K562 (cell line): ENCODE measurements around the gene F12. TPM values are rescaled to one million over a fixed set of nuclear protein-coding genes. Genes with fewer than 3 reads are reported as not detected.
A peak's percentile ranks its signal among the peaks of the same experiment; 100 is the strongest.

Source experiments
- BACH1 ChIP-seq: fragments of 200-800 bp; sonication (Bioruptor generic); IDR thresholded peaks from 2 replicates; pipeline ENCODE4 v1.6.1; 2016; ENCODE audit warnings: missing genetic modification characterization, missing compliant biosample characterization
- CBFB ChIP-seq: sonication (generic); formaldehyde crosslinking; IDR thresholded peaks from 2 replicates; pipeline ENCODE4 v1.4.0; 2020; ENCODE audit warnings: mild to moderate bottlenecking, missing genetic modification reagents
- ERF ChIP-seq: fragments of 450-650 bp; formaldehyde crosslinking; IDR thresholded peaks from 2 replicates; pipeline ENCODE4 v1.4.0; 2020; ENCODE audit warnings: mild to moderate bottlenecking, mixed read lengths
- ETS2 ChIP-seq: IDR thresholded peaks from 2 replicates; pipeline ENCODE4 v1.6.1; 2016; ENCODE audit warnings: borderline replicate concordance, missing genetic modification characterization, mild to moderate bottlenecking, moderate library complexity, missing compliant biosample characterization; ENCODE audit not compliant: poor library complexity, severe bottlenecking
- GABPB2 ChIP-seq: fragments of 250-450 bp; sonication (Bioruptor Pico); conservative IDR thresholded peaks from 2 replicates; pipeline ENCODE4 v1.5.1; 2021; ENCODE audit warnings: mild to moderate bottlenecking
- HDAC3 ChIP-seq: fragments of 450-650 bp; IDR thresholded peaks from 2 replicates; pipeline ENCODE4 v1.6.1; 2018; ENCODE audit warnings: borderline replicate concordance, mild to moderate bottlenecking, moderate library complexity; ENCODE audit not compliant: partially characterized antibody
- MEF2A ChIP-seq: IDR thresholded peaks from 2 replicates; pipeline ENCODE4 v1.6.1; 2011; ENCODE audit warnings: low read depth, mild to moderate bottlenecking, low read length, moderate library complexity; ENCODE audit not compliant: control insufficient read depth
- MYBL2 ChIP-seq, 2 experiments: fragments of 450-650 bp in 1 of 2; sonication (generic) in 1 of 2; formaldehyde crosslinking in 1 of 2; IDR thresholded peaks; 2 replicates each; pipeline versions ENCODE4 v1.6.1 to v1.8.1; 2017 to 2022; ENCODE audit warnings: borderline replicate concordance in 1 of 2, inconsistent platforms in 1 of 2, low read depth in 1 of 2, mild to moderate bottlenecking in 1 of 2, missing genetic modification reagents in 1 of 2, moderate library complexity in 1 of 2
- PHF21A ChIP-seq: fragments of 450-650 bp; IDR thresholded peaks from 2 replicates; pipeline ENCODE4 v1.6.1; 2017; ENCODE audit warnings: low read depth, borderline replicate concordance
- RHOXF2B ChIP-seq: fragments of 250-450 bp; sonication (Bioruptor Pico); conservative IDR thresholded peaks from 2 replicates; pipeline ENCODE4 v1.5.1; 2021
- TCF7L2 ChIP-seq: fragments of 150-350 bp; IDR thresholded peaks from 2 replicates; pipeline ENCODE4 v1.6.1; 2016; ENCODE audit warnings: low read depth, mild to moderate bottlenecking, low read length, moderate library complexity
- YBX1 ChIP-seq: fragments of 450-650 bp; IDR thresholded peaks from 2 replicates; pipeline ENCODE4 v1.7.1; 2016; ENCODE audit warnings: mild to moderate bottlenecking
- ZBTB1 ChIP-seq: sonication (generic); formaldehyde crosslinking; IDR thresholded peaks from 2 replicates; pipeline ENCODE4 v1.8.1; 2023; ENCODE audit warnings: missing genetic modification reagents, low read depth, mild to moderate bottlenecking, borderline replicate concordance
- polyA plus RNA-seq, 8 experiments: library from polyadenylated mRNA; depleted of rRNA in 4 of 8; stranded (reverse) in 5 of 8; unstranded in 3 of 8; fragments of >200 nt; fragmentation: Nextera tagmentation in 2 of 8; fragmentation: Illumina TruSeq in 1 of 8; extraction: Ambion mirVana in 2 of 8; extraction: Trizol in 1 of 8; gene quantifications; 2 replicates each; pipeline versions ENCODE4 v1.2.1 to v1.2.3, GENCODE V29; 2011 to 2014; ENCODE audit warnings: inconsistent platforms in 1 of 8, missing spikeins in 1 of 8
- total RNA-seq, 7 experiments: library from RNA; depleted of rRNA in 6 of 7; stranded (reverse); fragments of >200 nt in 6 of 7; fragmentation: Illumina TruSeq in 2 of 7; extraction: Trizol in 2 of 7; gene quantifications; 2 replicates each; pipeline versions ENCODE4 v1.2.1 to v1.2.3, GENCODE V29; 2011 to 2021; ENCODE audit warnings: low replicate concordance in 1 of 7
- TF ChIP-seq, protein P1 (sequence below): IDR thresholded peaks from 3 replicates; pipeline ENCODE4 v1.6.1; 2011; ENCODE audit warnings: borderline replicate concordance, mild to moderate bottlenecking, moderate library complexity; ENCODE audit not compliant: insufficient read length; ENCODE audit errors: extremely low read depth
- TF ChIP-seq, protein P2 (sequence below): fragments of 250-450 bp; sonication (Bioruptor Pico); IDR thresholded peaks from 2 replicates; pipeline ENCODE4 v1.8.0; 2021; ENCODE audit warnings: moderate library complexity, mild to moderate bottlenecking, inconsistent platforms
- TF ChIP-seq, protein P3 (sequence below): fragments of 450-650 bp; IDR thresholded peaks from 2 replicates; pipeline ENCODE4 v1.6.1; 2016
- TF ChIP-seq, protein P4 (sequence below): sonication (generic); formaldehyde crosslinking; IDR thresholded peaks from 2 replicates; pipeline ENCODE4 v1.8.1; 2022; ENCODE audit warnings: missing genetic modification reagents
- TF ChIP-seq, protein P5 (sequence below): fragments of 250-450 bp; sonication (Bioruptor Pico); IDR thresholded peaks from 2 replicates; pipeline ENCODE4 v1.8.0; 2021; ENCODE audit warnings: mild to moderate bottlenecking, moderate library complexity
- TF ChIP-seq, protein P6 (sequence below): fragments of 250-450 bp; sonication (Bioruptor Pico); IDR thresholded peaks from 2 replicates; pipeline ENCODE4 v1.8.0; 2021; ENCODE audit warnings: borderline replicate concordance, mild to moderate bottlenecking, moderate library complexity; ENCODE audit not compliant: poor library complexity, severe bottlenecking

The F12 gene
- total and polyA plus RNA-seq, 9 of the 15 experiments (the other 6 are each of a cell fraction or from before 2014, with no cell fraction given): 0.59 to 18.3 (median 3.6) TPM

DNA sequence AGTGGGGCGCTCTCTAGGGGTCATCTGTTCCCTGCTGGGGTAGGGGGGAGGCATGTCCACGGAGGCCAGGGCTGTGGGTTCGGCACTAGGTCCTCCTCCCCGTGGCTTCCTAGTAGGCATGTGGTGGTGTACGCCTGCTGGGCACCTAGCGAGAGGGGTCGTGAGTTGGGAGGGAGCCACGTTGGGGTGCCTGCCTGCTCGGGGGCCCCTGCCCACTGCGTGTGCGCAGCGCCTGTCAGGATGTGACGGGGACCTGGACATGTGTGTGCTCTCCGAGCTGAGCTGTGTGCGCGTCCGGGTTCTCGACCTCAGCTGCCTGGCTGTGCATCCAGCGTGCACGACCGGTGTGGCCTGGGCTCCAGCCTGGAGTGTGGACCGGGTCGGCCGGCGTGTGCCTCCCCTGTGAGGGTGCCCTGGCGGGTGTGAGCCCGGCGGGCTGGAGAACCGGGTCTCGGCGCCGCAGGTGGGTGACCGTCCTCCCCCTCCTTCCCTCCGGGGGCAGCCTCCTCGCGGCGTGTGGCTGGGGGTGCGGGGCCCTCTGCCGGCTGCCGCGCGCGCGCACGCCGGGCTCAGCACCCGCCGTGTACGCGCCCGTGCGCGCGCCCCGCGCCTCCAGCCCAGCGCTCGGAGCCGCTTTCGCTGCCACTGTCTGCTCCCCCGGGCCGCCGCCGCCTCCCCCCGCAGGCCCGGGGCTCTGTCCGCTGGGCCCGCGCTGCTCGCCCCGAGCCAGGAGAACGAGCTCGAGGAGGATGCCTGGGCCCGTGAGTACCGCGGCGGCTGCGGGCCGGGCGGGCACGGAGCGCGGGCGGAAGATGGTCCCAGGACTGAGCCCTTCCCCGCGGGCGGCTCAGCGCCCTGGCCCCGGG, 37.1 kb upstream of the F12 start, which contains the start of gene PRR7 (continued):
- TF ChIP-seq, protein P1, sequence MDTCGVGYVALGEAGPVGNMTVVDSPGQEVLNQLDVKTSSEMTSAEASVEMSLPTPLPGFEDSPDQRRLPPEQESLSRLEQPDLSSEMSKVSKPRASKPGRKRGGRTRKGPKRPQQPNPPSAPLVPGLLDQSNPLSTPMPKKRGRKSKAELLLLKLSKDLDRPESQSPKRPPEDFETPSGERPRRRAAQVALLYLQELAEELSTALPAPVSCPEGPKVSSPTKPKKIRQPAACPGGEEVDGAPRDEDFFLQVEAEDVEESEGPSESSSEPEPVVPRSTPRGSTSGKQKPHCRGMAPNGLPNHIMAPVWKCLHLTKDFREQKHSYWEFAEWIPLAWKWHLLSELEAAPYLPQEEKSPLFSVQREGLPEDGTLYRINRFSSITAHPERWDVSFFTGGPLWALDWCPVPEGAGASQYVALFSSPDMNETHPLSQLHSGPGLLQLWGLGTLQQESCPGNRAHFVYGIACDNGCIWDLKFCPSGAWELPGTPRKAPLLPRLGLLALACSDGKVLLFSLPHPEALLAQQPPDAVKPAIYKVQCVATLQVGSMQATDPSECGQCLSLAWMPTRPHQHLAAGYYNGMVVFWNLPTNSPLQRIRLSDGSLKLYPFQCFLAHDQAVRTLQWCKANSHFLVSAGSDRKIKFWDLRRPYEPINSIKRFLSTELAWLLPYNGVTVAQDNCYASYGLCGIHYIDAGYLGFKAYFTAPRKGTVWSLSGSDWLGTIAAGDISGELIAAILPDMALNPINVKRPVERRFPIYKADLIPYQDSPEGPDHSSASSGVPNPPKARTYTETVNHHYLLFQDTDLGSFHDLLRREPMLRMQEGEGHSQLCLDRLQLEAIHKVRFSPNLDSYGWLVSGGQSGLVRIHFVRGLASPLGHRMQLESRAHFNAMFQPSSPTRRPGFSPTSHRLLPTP: no peak
- TF ChIP-seq CBFB (CRISPR knock-in tag) (0 out of 2 replicates have a peak, but pooled peaks have one; percentile 76), ZBTB1 (CRISPR knock-in tag) (no peak), TCF7L2 (no peak), MYBL2 (IDR thresholded peaks at IDR 0.05; ENCODE audit: low read depth) (no peak), MYBL2 (CRISPR knock-in tag; IDR thresholded peaks at IDR 0.05; ENCODE audit: borderline replicate concordance) (no peak), BACH1 (no peak), ERF (CRISPR knock-in tag) (peak; percentile 91), PHF21A (no peak), HDAC3 (no peak), ETS2 (tag) (no peak), MEF2A (no peak), RHOXF2B (CRISPR knock-in tag) (peak; percentile 90), YBX1 (no peak), GABPB2 (CRISPR knock-in tag) (no peak)
- TF ChIP-seq, protein P2, sequence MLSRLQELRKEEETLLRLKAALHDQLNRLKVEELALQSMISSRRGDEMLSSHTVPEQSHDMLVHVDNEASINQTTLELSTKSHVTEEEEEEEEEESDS (CRISPR knock-in tag): no peak
- TF ChIP-seq, protein P3, sequence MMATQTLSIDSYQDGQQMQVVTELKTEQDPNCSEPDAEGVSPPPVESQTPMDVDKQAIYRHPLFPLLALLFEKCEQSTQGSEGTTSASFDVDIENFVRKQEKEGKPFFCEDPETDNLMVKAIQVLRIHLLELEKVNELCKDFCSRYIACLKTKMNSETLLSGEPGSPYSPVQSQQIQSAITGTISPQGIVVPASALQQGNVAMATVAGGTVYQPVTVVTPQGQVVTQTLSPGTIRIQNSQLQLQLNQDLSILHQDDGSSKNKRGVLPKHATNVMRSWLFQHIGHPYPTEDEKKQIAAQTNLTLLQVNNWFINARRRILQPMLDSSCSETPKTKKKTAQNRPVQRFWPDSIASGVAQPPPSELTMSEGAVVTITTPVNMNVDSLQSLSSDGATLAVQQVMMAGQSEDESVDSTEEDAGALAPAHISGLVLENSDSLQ: no peak
- TF ChIP-seq, protein P4, sequence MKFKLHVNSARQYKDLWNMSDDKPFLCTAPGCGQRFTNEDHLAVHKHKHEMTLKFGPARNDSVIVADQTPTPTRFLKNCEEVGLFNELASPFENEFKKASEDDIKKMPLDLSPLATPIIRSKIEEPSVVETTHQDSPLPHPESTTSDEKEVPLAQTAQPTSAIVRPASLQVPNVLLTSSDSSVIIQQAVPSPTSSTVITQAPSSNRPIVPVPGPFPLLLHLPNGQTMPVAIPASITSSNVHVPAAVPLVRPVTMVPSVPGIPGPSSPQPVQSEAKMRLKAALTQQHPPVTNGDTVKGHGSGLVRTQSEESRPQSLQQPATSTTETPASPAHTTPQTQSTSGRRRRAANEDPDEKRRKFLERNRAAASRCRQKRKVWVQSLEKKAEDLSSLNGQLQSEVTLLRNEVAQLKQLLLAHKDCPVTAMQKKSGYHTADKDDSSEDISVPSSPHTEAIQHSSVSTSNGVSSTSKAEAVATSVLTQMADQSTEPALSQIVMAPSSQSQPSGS (CRISPR knock-in tag): no peak
- TF ChIP-seq, protein P5, sequence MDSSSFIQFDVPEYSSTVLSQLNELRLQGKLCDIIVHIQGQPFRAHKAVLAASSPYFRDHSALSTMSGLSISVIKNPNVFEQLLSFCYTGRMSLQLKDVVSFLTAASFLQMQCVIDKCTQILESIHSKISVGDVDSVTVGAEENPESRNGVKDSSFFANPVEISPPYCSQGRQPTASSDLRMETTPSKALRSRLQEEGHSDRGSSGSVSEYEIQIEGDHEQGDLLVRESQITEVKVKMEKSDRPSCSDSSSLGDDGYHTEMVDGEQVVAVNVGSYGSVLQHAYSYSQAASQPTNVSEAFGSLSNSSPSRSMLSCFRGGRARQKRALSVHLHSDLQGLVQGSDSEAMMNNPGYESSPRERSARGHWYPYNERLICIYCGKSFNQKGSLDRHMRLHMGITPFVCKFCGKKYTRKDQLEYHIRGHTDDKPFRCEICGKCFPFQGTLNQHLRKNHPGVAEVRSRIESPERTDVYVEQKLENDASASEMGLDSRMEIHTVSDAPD (CRISPR knock-in tag): no peak
- TF ChIP-seq, protein P6, sequence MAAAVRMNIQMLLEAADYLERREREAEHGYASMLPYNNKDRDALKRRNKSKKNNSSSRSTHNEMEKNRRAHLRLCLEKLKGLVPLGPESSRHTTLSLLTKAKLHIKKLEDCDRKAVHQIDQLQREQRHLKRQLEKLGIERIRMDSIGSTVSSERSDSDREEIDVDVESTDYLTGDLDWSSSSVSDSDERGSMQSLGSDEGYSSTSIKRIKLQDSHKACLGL: no peak
